Endodermal cell (in vitro differentiated cells): ENCODE data around the gene AFF3. TPM values are rescaled to one million over a fixed set of nuclear protein-coding genes. Genes with fewer than 3 reads are reported as not detected.

Experiments
- DNase-seq: peaks from one replicate; pipeline ENCODE4 v3.0.0-alpha.2; 2017
- H3K27ac ChIP-seq: 2 replicates; pipeline ENCODE4 v1.5.1; 2013; ENCODE audit warnings: mild to moderate bottlenecking, low read depth, low read length, moderate library complexity
- H3K27me3 ChIP-seq: 2 replicates; pipeline ENCODE4 v1.6.1; 2013; ENCODE audit warnings: mild to moderate bottlenecking, low read length, moderate library complexity; ENCODE audit not compliant: insufficient read depth, control insufficient read depth, poor library complexity, severe bottlenecking
- H3K36me3 ChIP-seq: 2 replicates; pipeline ENCODE4 v1.7.0; 2013; ENCODE audit warnings: mild to moderate bottlenecking, low read length, moderate library complexity; ENCODE audit not compliant: control insufficient read depth, insufficient read depth
- H3K4me1 ChIP-seq: one replicate; pipeline ENCODE4 v1.7.0; 2013; ENCODE audit warnings: low read length; ENCODE audit not compliant: control insufficient read depth, insufficient read depth
- H3K4me3 ChIP-seq: 2 replicates; pipeline ENCODE4 v1.5.1; 2013; ENCODE audit warnings: mild to moderate bottlenecking, low read length, moderate library complexity
- H3K9ac ChIP-seq: 2 replicates; pipeline ENCODE4 v1.6.1; 2013; ENCODE audit warnings: mild to moderate bottlenecking, low read length, moderate library complexity; ENCODE audit not compliant: poor library complexity, severe bottlenecking; ENCODE audit errors: extremely low read depth
- H3K9me3 ChIP-seq: 2 replicates; pipeline ENCODE4 v1.6.1; 2013; ENCODE audit warnings: mild to moderate bottlenecking, low read length, moderate library complexity; ENCODE audit not compliant: control insufficient read depth
- H3K27ac Mint-ChIP-seq: 2 replicates; pipeline ENCODE4 v1.8.0; 2020; ENCODE audit warnings: mixed read lengths
- H3K27me3 Mint-ChIP-seq: 2 replicates; pipeline ENCODE4 v1.8.0; 2021; ENCODE audit warnings: mild to moderate bottlenecking, mixed read lengths; ENCODE audit not compliant: insufficient read depth
- H3K36me3 Mint-ChIP-seq: 2 replicates; pipeline ENCODE4 v1.8.0; 2020; ENCODE audit warnings: low read depth, mixed read lengths
- H3K4me1 Mint-ChIP-seq: 2 replicates; pipeline ENCODE4 v1.8.0; 2020; ENCODE audit warnings: mixed read lengths
- H3K4me3 Mint-ChIP-seq: 2 replicates; pipeline ENCODE4 v1.8.0; 2020; ENCODE audit warnings: mild to moderate bottlenecking, moderate library complexity, mixed read lengths
- H3K9me3 Mint-ChIP-seq: 2 replicates; pipeline ENCODE4 v1.8.0; 2020; ENCODE audit warnings: mild to moderate bottlenecking, mixed read lengths
- WGBS, 2 experiments: methylation state at CpG; one replicate each; pipeline versions ENCODE4 v1.1.5 to v1.1.7; 2013; ENCODE audit warnings: missing lambda C conversion rate in 2 of 2, mixed read lengths in 1 of 2; ENCODE audit not compliant: insufficient coverage in 1 of 2, insufficient read length in 1 of 2; 5-methylcytosine and 5-hydroxymethylcytosine counted together
- total RNA-seq, 2 donors: library from RNA; stranded (reverse); fragmentation: NEBNext Ultra II Directional in 1 of 2; extraction: Animal tissue kit (Norgen Biotek cat#: 25700) in 1 of 2; gene quantifications; 2 replicates in 1 of 2; 3 replicates in 1 of 2; pipeline ENCODE4 v1.2.1, GENCODE V29; 2021
- TF ChIP-seq, protein P1 (sequence below): fragments of 200-600 bp; sonication (generic); conservative IDR thresholded peaks from 2 replicates; pipeline ENCODE4 v1.5.0; 2021; ENCODE audit warnings: antibody characterized with exemption, mild to moderate bottlenecking

The AFF3 gene
- total RNA-seq, 2 donors from 2014 or later = 0.62 to 0.73 TPM

DNA sequence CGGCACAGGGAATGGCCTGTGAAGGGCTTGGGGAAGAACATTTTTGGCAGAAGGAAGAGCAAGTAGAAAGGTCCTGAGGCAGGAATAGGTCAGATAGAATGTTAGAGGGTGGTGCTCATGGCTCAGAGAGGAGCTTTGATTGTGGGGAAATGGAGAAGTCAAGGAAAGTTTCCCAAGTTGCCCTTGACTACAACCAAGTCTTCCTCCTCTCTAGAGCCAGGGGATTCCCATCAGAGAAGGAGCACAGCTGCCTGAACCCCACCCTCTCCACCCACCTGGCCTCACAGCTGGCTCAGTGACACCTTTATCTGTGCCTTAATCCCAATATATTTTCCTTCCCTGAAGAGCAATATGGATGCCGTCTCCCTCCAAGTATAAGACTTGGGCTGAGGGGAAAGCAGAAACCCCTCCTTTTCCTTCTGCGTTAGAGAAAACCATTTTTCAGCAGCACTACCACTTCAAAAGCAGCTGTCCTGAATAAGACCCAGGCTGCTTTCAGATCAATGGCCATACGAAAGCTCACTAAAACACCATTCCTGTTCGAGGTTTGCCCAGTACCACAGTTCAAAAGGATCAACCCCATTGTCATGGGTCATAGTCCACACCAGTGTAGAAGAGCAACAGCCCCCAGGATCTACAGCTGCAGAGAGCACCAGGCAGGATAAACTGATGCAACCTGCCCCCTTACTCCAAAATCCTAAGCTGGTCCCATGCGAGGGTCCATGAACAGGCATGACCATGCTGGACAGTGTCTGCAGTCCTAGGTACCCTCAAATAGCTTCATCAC, 199.6 kb downstream of the AFF3 start:
- Histone ChIP-seq H3K27me3 (peaks cover 5% of the 10 kb centered on the region), H3K4me1 (peaks cover 2% of the 10 kb centered on the region), H3K27ac (no peak overlapping the region), H3K4me3 (no peak overlapping the region), H3K36me3 (no peaks in the 10 kb centered on the region), H3K9ac (no peak overlapping the region), H3K9me3 (no peaks in the 10 kb centered on the region)
- Mint-ChIP-seq H3K4me1 (peaks cover 7% of the 10 kb centered on the region), H3K9me3 (no peaks in the 10 kb centered on the region), H3K27ac (no peak overlapping the region), H3K27me3 (peaks cover 6% of the 10 kb centered on the region), H3K36me3 (no peaks in the 10 kb centered on the region), H3K4me3 (no peak overlapping the region)
- 95 to 100% methylated on average over 6 of the region's 6 CpGs for WGBS, 2 experiments
- TF ChIP-seq, protein P1, sequence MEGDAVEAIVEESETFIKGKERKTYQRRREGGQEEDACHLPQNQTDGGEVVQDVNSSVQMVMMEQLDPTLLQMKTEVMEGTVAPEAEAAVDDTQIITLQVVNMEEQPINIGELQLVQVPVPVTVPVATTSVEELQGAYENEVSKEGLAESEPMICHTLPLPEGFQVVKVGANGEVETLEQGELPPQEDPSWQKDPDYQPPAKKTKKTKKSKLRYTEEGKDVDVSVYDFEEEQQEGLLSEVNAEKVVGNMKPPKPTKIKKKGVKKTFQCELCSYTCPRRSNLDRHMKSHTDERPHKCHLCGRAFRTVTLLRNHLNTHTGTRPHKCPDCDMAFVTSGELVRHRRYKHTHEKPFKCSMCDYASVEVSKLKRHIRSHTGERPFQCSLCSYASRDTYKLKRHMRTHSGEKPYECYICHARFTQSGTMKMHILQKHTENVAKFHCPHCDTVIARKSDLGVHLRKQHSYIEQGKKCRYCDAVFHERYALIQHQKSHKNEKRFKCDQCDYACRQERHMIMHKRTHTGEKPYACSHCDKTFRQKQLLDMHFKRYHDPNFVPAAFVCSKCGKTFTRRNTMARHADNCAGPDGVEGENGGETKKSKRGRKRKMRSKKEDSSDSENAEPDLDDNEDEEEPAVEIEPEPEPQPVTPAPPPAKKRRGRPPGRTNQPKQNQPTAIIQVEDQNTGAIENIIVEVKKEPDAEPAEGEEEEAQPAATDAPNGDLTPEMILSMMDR = no peak
- DNase-seq = no peak

DNA sequence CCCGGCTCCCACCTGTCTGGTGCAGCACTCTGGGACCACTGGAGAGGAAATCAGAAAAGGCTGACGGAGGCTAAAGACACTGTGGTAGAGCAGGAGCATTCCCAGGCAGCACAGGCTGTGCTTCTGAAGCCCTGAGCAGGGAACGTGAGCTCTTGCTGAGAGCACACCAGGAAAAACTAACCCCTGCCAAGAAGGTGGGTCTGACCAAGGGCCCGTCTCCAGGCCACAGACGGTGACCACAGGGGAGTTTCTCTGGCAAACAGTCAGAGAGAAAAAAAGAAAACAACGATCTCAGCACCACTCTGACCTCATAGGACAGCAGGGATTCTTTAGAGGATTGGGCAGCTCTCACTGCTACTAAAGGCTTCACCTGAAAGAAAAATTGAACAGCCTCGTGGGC, 201.4 kb downstream of the AFF3 start:
- WGBS, 2 experiments = 75 to 82% methylated on average over 4 to 7 of the region's 7 CpGs
- Histone ChIP-seq H3K4me1 (peaks cover 2% of the 10 kb centered on the region), H3K27ac (no peak overlapping the region), H3K9ac (no peak overlapping the region), H3K4me3 (no peak overlapping the region), H3K9me3 (no peaks in the 10 kb centered on the region), H3K27me3 (peaks cover 12% of the 10 kb centered on the region), H3K36me3 (no peaks in the 10 kb centered on the region)
- Mint-ChIP-seq H3K36me3 (no peaks in the 10 kb centered on the region), H3K27ac (no peak overlapping the region), H3K9me3 (no peaks in the 10 kb centered on the region), H3K4me3 (no peak overlapping the region), H3K4me1 (peaks cover 12% of the 10 kb centered on the region), H3K27me3 (peaks cover 5% of the 10 kb centered on the region)
- TF ChIP-seq, protein P1 = no peak
- no peak for DNase-seq

DNA sequence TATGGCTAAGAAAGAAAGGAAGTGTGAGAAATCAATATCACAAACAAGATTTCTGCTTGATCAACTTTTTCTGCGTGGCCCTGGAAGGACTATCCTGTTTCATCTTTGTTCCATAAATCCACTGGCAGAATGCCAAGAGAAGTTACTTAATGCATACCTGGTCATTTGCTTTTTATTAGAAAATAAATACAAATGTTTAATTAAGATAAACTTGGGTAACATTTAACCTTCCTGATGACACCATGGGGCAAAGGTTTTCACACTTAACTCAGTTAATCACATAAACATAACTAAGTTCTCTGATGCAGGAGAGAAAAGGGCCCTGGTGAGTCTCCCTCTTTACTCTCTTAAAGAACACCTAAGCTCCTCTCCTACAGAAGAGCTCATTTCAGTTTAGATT, 203.3 kb downstream of the AFF3 start:
- WGBS, 2 experiments = 86% methylated on average over 1 of the region's 1 CpG; no CpG with 5 or more reads in 1 of the 2 experiments
- Mint-ChIP-seq H3K27ac (no peak overlapping the region), H3K27me3 (peaks cover 15% of the 10 kb centered on the region), H3K9me3 (no peaks in the 10 kb centered on the region), H3K36me3 (no peaks in the 10 kb centered on the region), H3K4me3 (no peak overlapping the region), H3K4me1 (peaks cover 15% of the 10 kb centered on the region)
- Histone ChIP-seq H3K4me1 (no peaks in the 10 kb centered on the region), H3K4me3 (no peak overlapping the region), H3K27me3 (peaks cover 27% of the 10 kb centered on the region), H3K9me3 (no peaks in the 10 kb centered on the region), H3K9ac (no peak overlapping the region), H3K36me3 (no peaks in the 10 kb centered on the region), H3K27ac (no peak overlapping the region)
- no peak for DNase-seq
- TF ChIP-seq, protein P1 = no peak
